ENCODE data around the gene ANXA2R.
A peak's percentile ranks its signal among the peaks of the same experiment; 100 is the strongest.
"Not testable (repeated sequence)": the region's sequence is repeated elsewhere in the genome, so short reads cannot be mapped to it uniquely, and the experiment has no call there.

Gene ANXA2R, protein sequence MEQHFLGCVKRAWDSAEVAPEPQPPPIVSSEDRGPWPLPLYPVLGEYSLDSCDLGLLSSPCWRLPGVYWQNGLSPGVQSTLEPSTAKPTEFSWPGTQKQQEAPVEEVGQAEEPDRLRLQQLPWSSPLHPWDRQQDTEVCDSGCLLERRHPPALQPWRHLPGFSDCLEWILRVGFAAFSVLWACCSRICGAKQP

DNA sequence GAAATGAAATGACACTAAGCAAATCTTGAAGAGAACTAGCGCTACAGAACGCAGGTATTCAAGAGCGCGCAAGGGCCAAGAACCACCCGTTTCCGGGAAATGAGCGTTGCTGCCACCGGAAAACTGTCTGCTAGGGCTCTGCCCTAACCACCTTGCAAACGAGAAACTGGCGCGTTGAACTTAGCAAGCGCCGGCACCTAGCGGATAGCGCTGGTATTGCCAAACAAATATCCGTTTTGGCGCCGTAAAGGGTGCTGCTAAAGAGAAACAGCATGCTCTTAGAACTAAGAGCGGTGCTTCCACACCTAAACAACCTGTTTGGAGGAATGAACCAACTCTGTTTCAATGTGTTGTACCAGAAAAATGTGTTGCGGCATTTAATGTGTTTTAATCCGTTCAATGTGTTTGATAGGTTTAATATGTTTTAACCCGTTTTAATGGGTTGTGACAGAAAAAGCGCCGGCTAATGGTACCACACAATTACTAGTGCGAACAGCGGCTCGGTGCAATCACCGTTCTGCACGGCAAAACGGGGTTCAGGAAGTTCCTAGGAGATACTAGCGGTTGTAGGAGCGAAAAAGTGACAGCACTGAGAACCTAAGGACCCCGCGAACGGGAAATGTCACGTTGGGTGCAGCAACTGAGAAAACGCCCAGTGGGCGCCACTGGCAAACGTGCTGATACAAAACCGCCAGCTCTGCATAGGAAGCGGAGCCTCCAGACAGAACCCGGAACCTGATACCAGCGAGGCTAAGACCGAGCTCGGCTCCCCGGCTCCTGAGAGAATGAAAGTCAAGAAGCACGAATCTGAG lies at the start of gene ANXA2R:
Gene ANXA2R (minus strand): TSS at position 33 of the 812 bp plus-strand sequence. CDS start 273 bp downstream, outside the sequence.
- no peak within 1 kb of the TSS for H3K4me3 ChIP-seq (ENCODE audit: low read depth, low read length)

DNA sequence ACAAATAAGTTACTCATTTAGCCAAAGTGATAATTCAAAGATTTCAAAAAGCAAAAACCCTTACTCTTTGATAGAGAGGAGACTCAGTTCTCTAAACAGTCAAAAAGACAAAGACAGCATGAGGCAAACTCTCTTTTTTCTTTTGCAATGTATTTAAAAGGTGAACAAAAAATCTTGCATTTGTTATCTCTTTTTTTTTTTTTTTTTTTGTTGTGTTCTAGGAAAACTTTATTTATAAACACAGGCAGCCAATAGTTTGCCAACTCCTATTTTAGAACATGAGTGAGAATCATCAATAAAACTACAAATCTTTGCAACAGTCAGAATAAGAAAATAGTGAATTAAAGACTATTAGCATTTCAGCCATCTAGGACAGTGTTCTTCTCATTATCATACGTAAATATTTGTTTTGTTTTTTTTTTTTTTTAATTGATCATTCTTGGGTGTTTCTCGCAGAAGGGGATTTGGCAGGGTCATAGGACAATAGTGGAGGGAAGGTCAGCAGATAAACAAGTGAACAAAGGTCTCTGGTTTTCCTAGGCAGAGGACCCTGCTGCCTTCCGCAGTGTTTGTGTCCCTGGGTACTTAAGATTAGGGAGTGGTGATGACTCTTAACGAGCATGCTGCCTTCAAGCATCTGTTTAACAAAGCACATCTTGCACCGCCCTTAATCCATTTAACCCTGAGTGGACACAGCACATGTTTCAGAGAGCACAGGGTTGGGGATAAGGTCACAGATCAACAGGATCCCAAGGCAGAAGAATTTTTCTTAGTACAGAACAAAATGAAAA lies 46.2 kb upstream of the ANXA2R start:
- H3K4me3 ChIP-seq (ENCODE audit: low read depth, low read length): not testable (repeated sequence)

DNA sequence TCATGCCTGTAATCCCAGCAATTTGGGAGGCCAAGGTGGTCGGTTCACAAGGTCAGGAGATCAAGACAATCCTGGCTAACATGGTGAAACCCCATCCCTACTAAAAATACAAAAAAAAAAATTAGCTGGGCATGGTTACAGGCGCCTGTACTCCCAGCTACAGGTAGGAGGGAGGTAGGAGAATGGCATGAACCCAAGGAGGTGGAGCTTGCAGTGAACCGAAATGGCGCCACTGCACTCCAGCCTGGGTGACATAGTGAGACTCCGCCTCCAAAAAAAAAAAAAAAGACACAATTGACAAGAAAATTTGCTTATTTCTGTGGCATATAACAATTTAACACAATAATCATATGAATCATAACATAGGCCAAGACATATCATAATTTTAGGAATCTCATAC lies 45.3 kb upstream of the ANXA2R start:
- no peak overlapping the region for H3K4me3 ChIP-seq (ENCODE audit: low read depth, low read length)

DNA sequence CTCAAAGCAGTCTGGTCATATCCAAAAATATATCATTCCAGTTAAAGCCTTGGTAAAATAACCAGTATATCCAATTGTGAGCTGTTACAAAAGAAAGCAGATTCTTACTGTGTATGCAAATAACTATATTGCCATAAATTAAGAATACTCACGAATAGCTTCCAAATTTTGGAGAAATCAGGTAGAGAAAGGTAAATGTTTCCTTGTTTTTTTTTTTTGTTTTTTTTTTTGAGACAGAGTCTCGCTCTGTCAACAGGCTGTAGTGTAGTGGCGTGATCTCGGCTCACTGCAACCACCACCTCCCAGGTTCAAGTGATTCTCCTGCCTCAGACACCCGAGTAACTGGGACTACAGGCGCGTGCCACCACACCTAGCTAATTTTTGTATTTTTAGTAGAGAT lies 44.3 kb upstream of the ANXA2R start:
- not testable (repeated sequence) for H3K4me3 ChIP-seq (ENCODE audit: low read depth, low read length)

DNA sequence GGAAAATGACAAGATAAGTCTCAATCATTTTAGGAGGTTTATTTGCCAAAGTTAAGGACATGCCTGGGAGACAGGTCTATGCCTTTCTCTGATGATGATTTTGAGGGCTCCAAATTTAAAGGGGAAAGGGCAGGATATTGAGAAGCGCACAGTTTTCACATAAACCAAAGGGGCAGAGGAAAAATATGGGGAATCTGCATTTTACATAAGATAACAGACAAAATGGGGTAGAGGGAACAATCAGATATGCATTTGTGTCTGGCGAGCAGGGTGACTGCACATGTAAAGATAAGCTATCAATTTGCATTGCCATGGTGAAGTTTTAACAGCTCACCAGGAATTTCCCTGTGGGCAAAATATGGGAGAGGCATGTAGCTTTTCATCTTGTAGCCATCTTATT lies 41.2 kb upstream of the ANXA2R start:
- H3K4me3 ChIP-seq (ENCODE audit: low read depth, low read length): not testable (repeated sequence)

DNA sequence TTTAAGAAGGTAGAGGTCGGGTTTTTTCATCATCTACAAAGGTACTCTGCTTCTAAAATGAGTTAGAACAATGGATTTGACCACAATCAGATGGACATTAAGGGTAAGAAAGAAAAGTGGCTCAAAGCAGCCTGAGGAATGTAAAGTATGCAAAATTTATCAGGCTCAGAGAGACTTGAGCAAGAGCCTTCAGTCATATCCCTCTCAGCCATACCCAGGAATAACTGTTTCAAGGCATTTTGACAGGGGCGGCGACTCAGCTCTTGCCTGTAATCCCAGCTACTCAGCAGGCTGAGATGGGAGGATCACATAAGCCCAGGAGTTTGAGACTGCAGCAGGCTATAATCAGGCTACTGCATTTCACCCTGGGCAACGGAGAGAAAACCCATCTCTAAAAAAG lies 38.8 kb upstream of the ANXA2R start:
- H3K4me3 ChIP-seq (ENCODE audit: low read depth, low read length): no peak overlapping the region

DNA sequence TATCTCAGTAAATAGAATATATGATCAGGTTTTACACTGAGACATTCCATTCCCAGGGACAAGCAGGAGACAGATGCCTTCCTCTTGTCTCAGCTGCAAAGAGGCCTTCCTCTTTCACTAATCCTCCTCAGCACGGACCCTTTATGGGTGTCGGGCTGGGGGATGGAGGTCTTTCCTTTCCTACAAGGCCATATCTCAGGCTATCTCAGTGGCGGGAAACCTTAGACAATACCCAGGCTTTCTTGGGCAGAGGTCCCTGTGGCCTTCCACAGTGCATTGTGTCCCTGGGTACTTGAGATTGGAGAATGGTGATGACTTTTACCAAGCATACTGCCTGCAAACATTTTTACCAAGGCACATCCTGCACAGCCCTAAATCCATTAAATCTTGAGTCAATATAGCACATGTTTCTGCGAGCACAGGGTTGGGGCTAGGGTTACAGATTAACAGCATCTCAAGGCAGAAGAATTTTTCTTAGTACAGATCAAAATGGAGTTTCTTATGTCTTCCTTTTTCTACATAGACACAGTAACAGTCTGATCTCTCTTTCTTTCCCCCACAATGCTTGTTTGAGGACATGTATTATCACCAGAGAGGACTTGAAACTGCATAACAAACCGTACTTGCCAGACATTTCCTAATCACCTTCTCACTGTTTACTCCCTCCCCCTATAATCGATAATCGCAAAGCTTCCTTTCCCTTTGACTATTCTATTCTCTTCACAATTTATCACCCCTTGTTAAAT lies 37.5 kb upstream of the ANXA2R start:
- not testable (repeated sequence) for H3K4me3 ChIP-seq (ENCODE audit: low read depth, low read length)

DNA sequence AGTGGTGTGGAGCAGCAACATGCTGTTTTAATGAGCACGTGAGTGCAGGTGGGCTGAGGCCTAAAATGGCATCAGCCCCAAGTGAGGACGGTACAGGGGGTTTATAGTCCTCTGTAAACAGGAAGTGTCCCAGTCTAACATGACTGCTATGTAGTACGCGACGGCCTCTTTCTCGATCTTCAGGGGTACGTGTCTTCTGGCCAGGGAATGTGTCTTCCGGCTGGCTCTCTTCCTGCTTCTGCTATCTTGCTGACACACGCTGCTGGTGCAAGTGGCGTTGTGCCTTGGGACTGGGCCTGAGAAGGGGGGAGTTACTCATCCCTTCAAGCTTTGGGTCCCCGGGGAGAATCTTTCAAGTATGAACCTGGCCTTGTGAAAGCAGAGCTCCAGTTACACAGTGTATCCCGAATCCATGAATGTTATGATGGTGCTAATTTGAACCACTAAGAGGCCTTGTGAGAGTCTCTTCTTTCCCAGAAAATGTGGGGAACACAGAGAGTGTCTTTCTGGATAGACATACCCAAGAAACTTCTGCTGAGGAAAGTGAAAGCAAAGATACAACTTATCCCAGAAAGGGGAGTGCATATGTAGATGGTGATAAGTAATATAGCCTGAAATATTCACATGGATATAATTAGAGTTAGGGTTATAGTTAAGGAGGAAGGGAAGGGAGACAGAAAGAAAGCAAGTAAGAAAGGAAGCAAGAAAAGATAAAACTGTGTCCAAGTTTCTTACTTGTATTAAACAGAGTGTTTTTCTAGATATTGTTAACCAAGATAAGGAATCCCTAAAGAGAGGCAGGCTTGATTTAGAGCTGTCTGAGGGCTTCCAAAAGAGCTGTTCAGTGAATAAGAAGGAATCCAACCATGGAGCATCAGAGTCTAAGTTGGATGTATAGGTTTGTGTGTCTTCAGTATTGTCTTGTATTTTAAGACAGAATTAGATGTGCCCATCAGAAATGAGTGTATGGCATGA lies 35.5 kb upstream of the ANXA2R start:
- H3K4me3 ChIP-seq (ENCODE audit: low read depth, low read length): no peak overlapping the region

DNA sequence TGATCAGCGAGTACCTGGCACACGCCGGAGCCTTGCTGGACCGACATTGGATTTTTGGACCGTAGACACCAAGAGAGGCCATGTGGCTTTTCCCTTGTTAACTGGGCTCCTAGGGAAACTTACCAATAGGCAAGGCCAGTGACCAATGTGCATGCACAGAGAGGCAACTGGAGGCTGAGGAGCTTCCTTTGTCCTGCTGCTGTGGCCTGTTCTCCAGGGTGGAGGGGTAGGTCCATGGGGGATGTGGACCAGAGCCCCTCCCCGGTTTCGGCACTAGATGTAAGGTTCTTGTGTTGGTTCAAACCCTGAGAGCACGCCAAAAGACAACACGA lies 34.8 kb upstream of the ANXA2R start:
- H3K4me3 ChIP-seq (ENCODE audit: low read depth, low read length): no peak overlapping the region

DNA sequence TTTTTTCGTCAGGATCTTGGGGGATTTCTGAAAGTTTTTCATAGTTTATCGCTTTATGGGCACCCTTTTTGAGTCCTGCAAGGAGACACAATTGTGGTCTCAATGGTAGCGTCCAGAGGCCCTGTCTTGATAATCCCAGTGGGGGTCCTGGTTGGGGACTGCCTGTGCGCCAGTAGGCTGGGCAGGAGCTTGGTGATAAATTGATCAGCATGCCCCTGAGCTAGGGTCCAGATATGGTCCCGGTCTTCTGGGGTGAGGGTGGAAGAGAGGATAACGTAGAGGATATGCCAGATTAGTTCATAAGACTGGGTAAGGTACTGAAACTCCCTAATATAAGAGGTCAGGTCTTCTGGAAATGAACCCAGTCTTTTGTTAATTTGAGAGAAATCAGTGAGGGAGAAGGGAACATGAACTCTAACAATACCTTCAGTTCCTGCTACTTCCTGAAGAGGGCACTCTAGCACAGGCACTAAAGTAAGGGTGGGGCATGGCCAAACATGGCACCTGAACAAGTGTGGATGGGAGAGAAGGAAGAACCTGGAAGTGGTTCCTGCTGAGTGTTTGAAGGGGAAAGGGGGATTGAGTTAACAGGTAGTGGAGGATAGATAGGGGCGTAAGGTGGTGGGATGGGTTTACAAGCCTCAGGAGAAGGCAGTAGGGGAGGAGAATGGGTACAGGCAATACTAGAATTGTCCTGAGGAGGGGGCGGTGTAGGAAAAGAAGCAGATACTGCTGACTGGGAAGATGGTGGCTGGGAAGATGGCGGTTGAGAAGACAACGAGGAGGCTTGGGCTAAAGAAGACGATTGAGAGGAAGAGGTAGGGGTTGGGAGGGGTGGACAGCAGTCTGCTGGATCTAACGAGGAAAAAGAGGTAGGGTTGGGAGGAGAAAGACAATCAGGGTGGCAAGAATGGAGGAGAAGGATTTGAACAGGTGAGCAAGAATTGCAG lies 33.8 kb upstream of the ANXA2R start:
- H3K4me3 ChIP-seq (ENCODE audit: low read depth, low read length): no peak overlapping the region

DNA sequence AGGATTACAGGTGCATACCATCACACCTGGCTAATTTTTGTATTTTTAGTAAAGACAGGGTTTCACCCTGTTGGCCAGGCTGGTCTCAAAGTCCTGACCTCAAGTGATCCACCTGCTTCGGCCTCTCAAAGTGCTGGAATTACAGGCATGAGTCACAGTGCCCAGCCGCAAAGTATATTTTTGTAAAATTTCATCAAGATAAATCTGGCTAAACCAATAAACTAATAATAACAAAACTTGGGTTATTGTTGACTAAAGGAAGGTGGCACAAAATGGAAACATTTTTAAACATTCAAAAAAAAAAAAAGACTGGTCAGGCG lies 29.2 kb upstream of the ANXA2R start:
- H3K4me3 ChIP-seq (ENCODE audit: low read depth, low read length): not testable (repeated sequence)

DNA sequence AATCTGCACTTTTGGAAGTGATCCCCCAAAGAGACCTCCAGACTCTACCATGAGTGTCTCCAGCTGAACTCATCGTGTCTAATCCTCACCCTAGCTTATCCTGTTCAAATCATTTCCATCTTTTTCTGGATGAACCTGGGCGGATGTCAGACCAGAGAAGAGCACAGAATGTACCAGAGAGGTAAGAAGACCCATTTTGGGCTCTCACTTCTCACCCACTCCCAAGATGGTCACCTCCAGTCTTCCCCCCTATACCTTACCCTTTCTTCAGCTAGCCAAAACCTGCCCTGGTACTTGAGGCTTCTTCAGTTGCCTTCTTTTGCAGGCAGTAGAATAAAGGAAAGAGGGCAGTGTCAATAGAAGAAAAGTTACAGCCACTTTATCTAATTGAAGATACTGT lies 27.9 kb upstream of the ANXA2R start:
- no peak overlapping the region for H3K4me3 ChIP-seq (ENCODE audit: low read depth, low read length)

DNA sequence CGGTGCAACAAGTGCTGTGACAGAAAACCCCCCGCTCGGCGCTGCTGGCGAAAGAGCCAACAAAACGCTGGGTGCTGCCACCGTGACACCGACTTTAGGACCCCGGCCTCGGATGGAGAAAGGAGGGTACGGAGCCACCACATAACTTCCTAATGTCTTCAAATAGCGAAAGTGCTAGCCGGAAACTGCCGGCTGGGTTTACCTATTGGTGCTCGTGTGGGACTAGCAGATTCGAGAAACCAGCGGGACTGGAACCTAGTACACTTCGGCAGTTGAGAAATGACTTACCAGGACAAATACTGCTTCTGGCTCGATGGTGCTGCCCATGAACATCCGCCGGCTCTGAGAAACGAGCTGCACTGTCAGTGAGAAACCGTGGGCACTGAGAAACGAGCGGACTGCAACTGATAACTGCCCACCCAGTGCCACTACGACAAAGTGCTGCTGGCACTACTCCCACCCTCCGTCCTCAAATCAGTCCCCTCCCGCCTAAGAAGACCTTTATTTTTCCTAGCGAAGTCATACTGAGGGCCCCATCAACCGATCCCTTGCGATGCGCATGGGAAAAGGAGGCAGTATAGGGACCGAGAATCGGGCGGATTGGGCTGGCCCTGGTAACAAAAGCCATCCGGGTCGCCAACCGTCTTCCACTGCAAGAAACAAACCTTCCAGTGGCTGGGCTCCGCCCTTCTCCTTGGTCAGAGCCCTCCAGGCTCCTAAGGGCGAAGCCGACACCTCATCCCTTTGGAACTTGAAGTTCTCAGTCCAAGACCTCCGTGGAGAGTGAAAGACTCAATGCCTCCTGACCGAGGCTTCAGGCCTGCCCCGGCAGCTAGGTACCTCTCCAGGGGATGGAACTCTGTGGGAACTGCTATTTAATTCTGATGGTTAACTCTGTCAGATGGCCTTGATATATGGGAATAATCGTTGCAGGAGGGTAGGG lies 27.0 kb upstream of the ANXA2R start:
- peak overlapping the region; percentile 66 for H3K4me3 ChIP-seq (ENCODE audit: low read depth, low read length)

DNA sequence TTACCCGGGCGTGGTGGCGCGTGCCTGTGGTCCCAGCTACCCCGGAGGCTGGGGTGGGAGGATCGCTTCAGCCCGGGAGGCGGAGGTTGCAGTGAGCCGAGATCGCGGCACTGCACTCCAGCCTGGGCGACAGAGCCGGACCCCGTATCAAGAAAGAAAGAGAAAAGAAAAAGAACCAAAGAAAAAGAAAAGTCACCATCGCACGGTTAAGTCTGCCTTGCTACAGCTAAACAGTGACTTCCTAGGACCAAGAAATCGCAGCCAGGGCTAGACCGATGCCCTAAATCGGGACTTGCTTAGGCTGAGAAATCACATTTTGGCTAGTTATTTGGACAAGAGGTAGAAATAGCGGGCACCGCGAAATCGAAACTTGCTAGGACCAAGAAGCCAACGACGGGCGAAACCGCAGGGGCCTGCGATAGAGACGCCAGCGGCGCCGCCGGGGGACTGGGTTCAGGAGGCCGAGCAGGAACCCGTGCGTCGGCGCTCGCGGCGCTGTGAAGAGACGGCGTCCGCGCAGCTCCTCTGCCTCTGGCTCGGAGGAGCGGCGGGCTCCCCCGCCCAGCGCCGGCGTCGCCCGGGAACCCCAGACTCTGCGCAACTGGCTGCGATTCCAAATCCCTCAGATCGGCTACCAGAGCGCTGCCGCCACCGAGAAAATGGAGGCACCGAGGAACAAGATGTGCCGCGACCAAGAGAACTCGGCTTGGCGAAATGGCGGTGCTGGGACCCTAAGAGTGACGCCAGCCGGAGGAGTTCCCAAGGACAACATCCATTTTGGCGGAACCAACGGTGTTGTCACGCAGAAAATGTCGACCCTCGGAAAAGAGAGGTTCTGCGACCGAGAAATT lies 26.1 kb upstream of the ANXA2R start:
- H3K4me3 ChIP-seq (ENCODE audit: low read depth, low read length): peak overlapping the region; percentile 66

DNA sequence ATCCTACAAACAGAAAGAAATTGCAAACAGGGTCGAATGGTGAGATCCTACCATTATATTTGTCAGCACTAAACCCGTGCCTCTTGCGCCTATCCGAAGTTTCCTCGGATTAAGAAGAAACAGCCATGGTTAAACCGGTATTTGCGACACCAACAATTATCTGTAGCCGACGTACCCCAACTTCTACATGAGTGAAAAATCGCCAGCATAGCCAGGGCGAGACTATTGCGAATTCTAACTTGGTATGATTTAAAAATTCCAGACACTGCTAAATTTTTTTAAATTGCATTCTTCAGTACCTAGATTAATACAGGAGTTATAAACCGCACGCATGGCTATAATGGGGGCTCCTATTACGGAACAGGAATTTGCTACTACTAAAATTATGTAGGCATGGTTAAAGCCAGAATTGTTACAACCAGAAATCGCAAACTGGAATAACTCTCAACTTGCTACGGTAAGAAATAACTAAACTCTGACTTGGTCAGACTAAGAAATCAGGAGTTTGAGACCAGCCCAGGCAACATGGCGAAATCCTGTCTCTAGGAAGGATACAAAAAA lies 25.3 kb upstream of the ANXA2R start:
- H3K4me3 ChIP-seq (ENCODE audit: low read depth, low read length): peak overlapping the region; percentile 66

DNA sequence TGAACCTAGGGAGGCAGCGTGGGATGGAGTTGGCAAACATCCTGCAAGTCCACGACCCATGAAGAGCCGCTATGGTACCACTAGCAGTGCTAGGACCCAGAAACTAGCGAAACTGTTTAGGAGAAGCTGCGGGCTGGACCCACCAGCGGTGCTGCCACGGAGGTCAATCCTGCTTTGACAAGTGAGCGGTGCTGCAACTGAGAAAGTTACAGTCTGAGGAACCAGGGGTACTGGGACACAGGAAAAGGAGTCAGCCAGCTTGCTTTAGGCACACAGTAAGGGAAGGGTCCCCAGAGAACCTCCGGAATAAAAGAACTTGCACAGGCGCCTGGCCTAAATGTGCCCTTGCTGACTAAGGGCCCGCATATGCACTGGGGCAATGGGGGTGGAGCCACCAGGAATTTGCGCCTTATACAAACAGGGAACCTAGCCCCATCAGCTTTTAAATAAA lies 23.6 kb upstream of the ANXA2R start:
- H3K4me3 ChIP-seq (ENCODE audit: low read depth, low read length): no peak overlapping the region
